Neural crest cell (in vitro differentiated cells): Measurements from ENCODE around the gene TUSC1. TPM values are rescaled to one million over a fixed set of nuclear protein-coding genes. Genes with fewer than 3 reads are reported as not detected.
"Not testable (repeated sequence)": the region's sequence is repeated elsewhere in the genome, so short reads cannot be mapped to it uniquely, and the experiment has no call there.

Experiments
- DNase-seq: peaks from one replicate; pipeline ENCODE4 v3.0.0; 2021; ENCODE audit warnings: low read depth, mixed read lengths, low spot score
- H3K27ac Mint-ChIP-seq: one replicate; pipeline ENCODE4 v1.8.0; 2021; ENCODE audit warnings: mild to moderate bottlenecking, mixed read lengths; ENCODE audit not compliant: unreplicated experiment
- H3K27me3 Mint-ChIP-seq: 2 replicates; pipeline ENCODE4 v1.8.0; 2021; ENCODE audit warnings: low read depth, mild to moderate bottlenecking, mixed read lengths
- H3K36me3 Mint-ChIP-seq: 2 replicates; pipeline ENCODE4 v1.8.0; 2021; ENCODE audit warnings: low read depth, mild to moderate bottlenecking, mixed read lengths
- H3K4me1 Mint-ChIP-seq: 2 replicates; pipeline ENCODE4 v1.8.0; 2021; ENCODE audit warnings: mixed read lengths
- H3K4me3 Mint-ChIP-seq: one replicate; pipeline ENCODE4 v1.8.0; 2021; ENCODE audit warnings: mild to moderate bottlenecking, mixed read lengths
- H3K9me3 Mint-ChIP-seq: 2 replicates; pipeline ENCODE4 v1.8.0; 2021; ENCODE audit warnings: mixed read lengths
- CTCF ChIP-seq: fragments of 200-600 bp; sonication (generic); conservative IDR thresholded peaks from 2 replicates; pipeline ENCODE4 v1.5.0; 2021; ENCODE audit warnings: antibody characterized with exemption, mild to moderate bottlenecking
- total RNA-seq: library from RNA; stranded (reverse); gene quantifications from 2 replicates; pipeline ENCODE4 v1.2.1, GENCODE V29; 2021

Gene TUSC1
- total RNA-seq, 1 donor from 2014 or later: not detected

GRCh38 chr9:25704800-25705199 lies 26.6 kb upstream of the TUSC1 start:
- Mint-ChIP-seq H3K4me3 (no peak overlapping the region), H3K27ac (no peak overlapping the region), H3K36me3 (no peaks in the 10 kb centered on the region), H3K4me1 (no peaks in the 10 kb centered on the region), H3K27me3 (no peaks in the 10 kb centered on the region), H3K9me3 (no peaks in the 10 kb centered on the region)
- TF ChIP-seq CTCF: no peak
- no peak for DNase-seq

GRCh38 chr9:25703701-25704357 lies 25.6 kb upstream of the TUSC1 start:
- no peak overlapping the region for H3K4me3 Mint-ChIP-seq
- H3K4me1 Mint-ChIP-seq: no peaks in the 10 kb centered on the region
- no peak for DNase-seq
- no peaks in the 10 kb centered on the region for H3K27me3 Mint-ChIP-seq
- no peak overlapping the region for H3K27ac Mint-ChIP-seq
- TF ChIP-seq CTCF: no peak
- no peaks in the 10 kb centered on the region for H3K36me3 Mint-ChIP-seq
- H3K9me3 Mint-ChIP-seq: no peaks in the 10 kb centered on the region

- H3K36me3 Mint-ChIP-seq: no peaks in the 10 kb centered on the region
- H3K4me3 Mint-ChIP-seq: no peak overlapping the region
- no peak for TF ChIP-seq CTCF
- H3K27ac Mint-ChIP-seq: no peak overlapping the region
- DNase-seq: no peak
- peaks cover 2% of the 10 kb centered on the region for H3K4me1 Mint-ChIP-seq
- no peaks in the 10 kb centered on the region for H3K9me3 Mint-ChIP-seq
- H3K27me3 Mint-ChIP-seq: no peaks in the 10 kb centered on the region
Measured at GRCh38 chr9:25702536-25702935, 24.3 kb upstream of the TUSC1 start.

GRCh38 chr9:25700899-25701298 lies 22.7 kb upstream of the TUSC1 start:
- H3K36me3 Mint-ChIP-seq, H3K27ac Mint-ChIP-seq, H3K4me3 Mint-ChIP-seq, DNase-seq, H3K27me3 Mint-ChIP-seq, H3K9me3 Mint-ChIP-seq, H3K4me1 Mint-ChIP-seq: not testable (repeated sequence)

GRCh38 chr9:25700430-25700829 lies 22.2 kb upstream of the TUSC1 start:
- H3K4me1 Mint-ChIP-seq: peaks cover 5% of the 10 kb centered on the region
- no peaks in the 10 kb centered on the region for H3K27me3 Mint-ChIP-seq
- no peak overlapping the region for H3K27ac Mint-ChIP-seq
- H3K36me3 Mint-ChIP-seq: no peaks in the 10 kb centered on the region
- H3K4me3 Mint-ChIP-seq: no peak overlapping the region
- no peak for TF ChIP-seq CTCF
- no peak for DNase-seq
- H3K9me3 Mint-ChIP-seq: no peaks in the 10 kb centered on the region

GRCh38 chr9:25691786-25692185 lies 13.5 kb upstream of the TUSC1 start:
- Mint-ChIP-seq H3K9me3 (no peaks in the 10 kb centered on the region), H3K27me3 (no peaks in the 10 kb centered on the region), H3K36me3 (no peaks in the 10 kb centered on the region), H3K27ac (no peak overlapping the region), H3K4me1 (peaks cover 4% of the 10 kb centered on the region), H3K4me3 (no peak overlapping the region)
- TF ChIP-seq CTCF: no peak
- no peak for DNase-seq
